NT2/D1 (cell line): ENCODE data around the gene FEM1C.

Source experiments
- DNase-seq: peaks from one replicate; pipeline ENCODE4 v3.0.0-alpha.2; 2011; ENCODE audit warnings: low read depth, low spot score
- H3K27me3 ChIP-seq: 2 replicates; pipeline ENCODE4 v1.6.0; 2011; ENCODE audit warnings: mild to moderate bottlenecking; ENCODE audit not compliant: insufficient read length, insufficient read depth
- H3K36me3 ChIP-seq: 2 replicates; pipeline ENCODE4 v1.6.1; 2011; ENCODE audit warnings: mild to moderate bottlenecking, low read length, mixed read lengths; ENCODE audit not compliant: insufficient read depth, insufficient read length
- H3K4me1 ChIP-seq: 2 replicates; pipeline ENCODE4 v1.5.1; 2011; ENCODE audit not compliant: insufficient read depth, insufficient read length
- H3K4me3 ChIP-seq: 2 replicates; pipeline ENCODE4 v1.5.1; 2011; ENCODE audit warnings: low read depth; ENCODE audit not compliant: insufficient read length
- H3K9ac ChIP-seq: 2 replicates; pipeline ENCODE4 v1.6.0; 2011; ENCODE audit warnings: low read depth; ENCODE audit not compliant: insufficient read length
- H3K9me3 ChIP-seq: 2 replicates; pipeline ENCODE4 v1.5.1; 2011; ENCODE audit warnings: mild to moderate bottlenecking, low read length; ENCODE audit not compliant: insufficient read depth
- SUZ12 ChIP-seq: IDR thresholded peaks from 2 replicates; pipeline ENCODE4 v1.6.1; 2011; ENCODE audit not compliant: insufficient read length, insufficient read depth; ENCODE audit errors: extremely low read depth
- YY1 ChIP-seq: IDR thresholded peaks from 2 replicates; pipeline ENCODE4 v1.6.1; 2011; ENCODE audit not compliant: insufficient read length, insufficient read depth
- ZNF274 ChIP-seq: IDR thresholded peaks from 2 replicates; pipeline ENCODE4 v1.6.1; 2011; ENCODE audit warnings: mild to moderate bottlenecking, low read depth, low read length

The FEM1C gene

GRCh38 chr5:115545351-115545882 lies 842 bp upstream of the FEM1C start:
- no peak for DNase-seq
- Histone ChIP-seq H3K9me3 (peaks cover 9% of the 10 kb centered on the region), H3K27me3 (no peaks in the 10 kb centered on the region), H3K4me1 (no peaks in the 10 kb centered on the region), H3K4me3 (no peak overlapping the region), H3K36me3 (peaks cover 23% of the 10 kb centered on the region), H3K9ac (no peak overlapping the region)
- no peak for TF ChIP-seq ZNF274
- TF ChIP-seq YY1: no peak
- TF ChIP-seq SUZ12: no peak

GRCh38 chr5:115544043-115544435 lies 536 bp downstream of the FEM1C start:
- no peak for TF ChIP-seq YY1
- no peak for TF ChIP-seq ZNF274
- TF ChIP-seq SUZ12: no peak
- no peaks in the 10 kb centered on the region for H3K27me3 ChIP-seq
- H3K9me3 ChIP-seq: peaks cover 9% of the 10 kb centered on the region
- no peak for DNase-seq
- H3K4me3 ChIP-seq: peak overlapping the region; percentile 65
- H3K4me1 ChIP-seq: no peaks in the 10 kb centered on the region
- peak overlapping the region; percentile 79 for H3K9ac ChIP-seq
- peaks cover 35% of the 10 kb centered on the region for H3K36me3 ChIP-seq

GRCh38 chr5:115543365-115544042 lies 1.1 kb downstream of the FEM1C start:
- Histone ChIP-seq H3K4me3 (peak overlapping the region; percentile 65), H3K9me3 (peaks cover 9% of the 10 kb centered on the region), H3K9ac (peak overlapping the region; percentile 79), H3K4me1 (no peaks in the 10 kb centered on the region), H3K36me3 (peaks cover 41% of the 10 kb centered on the region), H3K27me3 (no peaks in the 10 kb centered on the region)
- TF ChIP-seq YY1: no peak
- TF ChIP-seq ZNF274: no peak
- no peak for TF ChIP-seq SUZ12
- DNase-seq: no peak

- H3K36me3 ChIP-seq: peaks cover 48% of the 10 kb centered on the region
Observed at GRCh38 chr5:115542651-115543364, 1.8 kb downstream of the FEM1C start.

GRCh38 chr5:115542086-115542485 lies 2.5 kb downstream of the FEM1C start:
- peaks cover 9% of the 10 kb centered on the region for H3K9me3 ChIP-seq
- peaks cover 51% of the 10 kb centered on the region for H3K36me3 ChIP-seq
- peak overlapping the region; percentile 29 for H3K9ac ChIP-seq
- H3K4me1 ChIP-seq: no peaks in the 10 kb centered on the region
- H3K4me3 ChIP-seq: peak overlapping the region; percentile 20
- no peak for DNase-seq
- no peaks in the 10 kb centered on the region for H3K27me3 ChIP-seq
- no peak for TF ChIP-seq SUZ12
- no peak for TF ChIP-seq ZNF274
- TF ChIP-seq YY1: no peak

More at GRCh38 chr5:115542651-115543364, 1.8 kb downstream of the FEM1C start:
- no peaks in the 10 kb centered on the region for H3K4me1 ChIP-seq
- no peak for DNase-seq
- H3K9me3 ChIP-seq: peaks cover 9% of the 10 kb centered on the region
- peak overlapping the region; percentile 65 for H3K4me3 ChIP-seq
- H3K9ac ChIP-seq: peak overlapping the region; percentile 79
- TF ChIP-seq YY1 (no peak), SUZ12 (no peak), ZNF274 (no peak)
- H3K27me3 ChIP-seq: no peaks in the 10 kb centered on the region

GRCh38 chr5:115541611-115542010 lies 3.0 kb downstream of the FEM1C start:
- Histone ChIP-seq H3K36me3 (peaks cover 55% of the 10 kb centered on the region), H3K9ac (no peak overlapping the region), H3K4me1 (no peaks in the 10 kb centered on the region), H3K27me3 (no peaks in the 10 kb centered on the region), H3K4me3 (peak overlapping the region; percentile 27), H3K9me3 (peaks cover 9% of the 10 kb centered on the region)
- no peak for TF ChIP-seq SUZ12
- TF ChIP-seq YY1: no peak
- no peak for TF ChIP-seq ZNF274
- DNase-seq: no peak

GRCh38 chr5:115535479-115536035 lies 9.0 kb downstream of the FEM1C start:
- Histone ChIP-seq H3K27me3 (no peaks in the 10 kb centered on the region), H3K4me3 (no peak overlapping the region), H3K9me3 (no peaks in the 10 kb centered on the region), H3K9ac (no peak overlapping the region), H3K4me1 (no peaks in the 10 kb centered on the region), H3K36me3 (peaks cover 64% of the 10 kb centered on the region)
- TF ChIP-seq ZNF274: no peak
- no peak for TF ChIP-seq YY1
- no peak for DNase-seq

GRCh38 chr5:115532517-115532916 lies 12.1 kb downstream of the FEM1C start:
- no peak overlapping the region for H3K9ac ChIP-seq
- no peak overlapping the region for H3K4me3 ChIP-seq
- no peaks in the 10 kb centered on the region for H3K4me1 ChIP-seq

More at GRCh38 chr5:115532517-115532916, 12.1 kb downstream of the FEM1C start:
- TF ChIP-seq ZNF274 (no peak), SUZ12 (no peak), YY1 (no peak)
- DNase-seq: no peak
- Histone ChIP-seq H3K36me3 (peaks cover 40% of the 10 kb centered on the region), H3K9me3 (no peaks in the 10 kb centered on the region), H3K27me3 (no peaks in the 10 kb centered on the region)
